H9 (cell line): ENCODE data around the gene CFI. TPM values are rescaled to one million over a fixed set of nuclear protein-coding genes. Genes with fewer than 3 reads are reported as not detected.

Experiments used
- DNase-seq: peaks from one replicate; pipeline ENCODE4 v3.0.0-alpha.2; 2017
- H2AFZ ChIP-seq: one replicate; pipeline ENCODE4 v1.6.1; 2013; ENCODE audit warnings: mild to moderate bottlenecking, low read length, control low read depth, moderate library complexity
- H2AK5ac ChIP-seq: 2 replicates; pipeline ENCODE4 v1.6.1; 2013; ENCODE audit warnings: low read length, control low read depth, mixed read lengths; ENCODE audit not compliant: insufficient read length
- H2BK120ac ChIP-seq: one replicate; pipeline ENCODE4 v1.6.1; 2013; ENCODE audit warnings: low read depth, mild to moderate bottlenecking, low read length, control low read depth, inconsistent platforms; ENCODE audit not compliant: poor library complexity, severe bottlenecking
- H2BK12ac ChIP-seq: 2 replicates; pipeline ENCODE4 v1.6.1; 2013; ENCODE audit warnings: low read length, control low read depth, mixed read lengths, low read depth; ENCODE audit not compliant: insufficient read length
- H2BK15ac ChIP-seq: 2 replicates; pipeline ENCODE4 v1.6.1; 2013; ENCODE audit warnings: low read depth, low read length, control low read depth
- H2BK20ac ChIP-seq: one replicate; pipeline ENCODE4 v1.6.1; 2013; ENCODE audit warnings: low read depth, mild to moderate bottlenecking, low read length, control low read depth, inconsistent platforms; ENCODE audit not compliant: poor library complexity, severe bottlenecking
- H2BK5ac ChIP-seq: 2 replicates; pipeline ENCODE4 v1.6.1; 2013; ENCODE audit warnings: low read length, control low read depth, mixed read lengths; ENCODE audit not compliant: insufficient read length
- H3K14ac ChIP-seq: 2 replicates; pipeline ENCODE4 v1.6.1; 2013; ENCODE audit warnings: low read length, control low read depth; ENCODE audit not compliant: insufficient read depth
- H3K18ac ChIP-seq: 2 replicates; pipeline ENCODE4 v1.6.1; 2013; ENCODE audit warnings: low read depth, mild to moderate bottlenecking, mixed read lengths, low read length, control low read depth; ENCODE audit not compliant: insufficient read length
- H3K23ac ChIP-seq: 2 replicates; pipeline ENCODE4 v1.6.1; 2013; ENCODE audit warnings: low read length, control low read depth, mixed read lengths, low read depth; ENCODE audit not compliant: insufficient read length
- H3K23me2 ChIP-seq: 2 replicates; pipeline ENCODE4 v1.6.1; 2013; ENCODE audit warnings: low read depth, mild to moderate bottlenecking, mixed read lengths, low read length, control low read depth; ENCODE audit not compliant: insufficient read length, poor library complexity, severe bottlenecking
- H3K27ac ChIP-seq: 2 replicates; pipeline ENCODE4 v1.5.1; 2013; ENCODE audit warnings: low read length, control low read depth, mixed read lengths, low read depth; ENCODE audit not compliant: insufficient read length
- H3K27me3 ChIP-seq: 2 replicates; pipeline ENCODE4 v1.6.1; 2013; ENCODE audit warnings: low read length, control low read depth, inconsistent platforms; ENCODE audit not compliant: insufficient read depth
- H3K4ac ChIP-seq: 2 replicates; pipeline ENCODE4 v1.6.1; 2013; ENCODE audit warnings: low read depth, mild to moderate bottlenecking, control low read depth, inconsistent platforms, low read length, moderate library complexity
- H3K4me1 ChIP-seq: 2 replicates; pipeline ENCODE4 v1.6.1; 2013; ENCODE audit warnings: low read length, control low read depth, inconsistent platforms; ENCODE audit not compliant: insufficient read depth
- H3K4me2 ChIP-seq: 2 replicates; pipeline ENCODE4 v1.6.1; 2013; ENCODE audit warnings: low read length, control low read depth, mixed read lengths; ENCODE audit not compliant: insufficient read length, insufficient read depth
- H3K56ac ChIP-seq: 2 replicates; pipeline ENCODE4 v1.6.1; 2013; ENCODE audit warnings: low read depth, mild to moderate bottlenecking, mixed read lengths, low read length, control low read depth; ENCODE audit not compliant: insufficient read length
- H3K79me1 ChIP-seq: 2 replicates; pipeline ENCODE4 v1.6.1; 2013; ENCODE audit warnings: low read depth, mild to moderate bottlenecking, moderate library complexity, low read length, control low read depth, inconsistent platforms; ENCODE audit not compliant: insufficient read depth, poor library complexity, severe bottlenecking
- H3K79me2 ChIP-seq: 2 replicates; pipeline ENCODE4 v1.6.1; 2013; ENCODE audit warnings: low read length, control low read depth, inconsistent platforms; ENCODE audit not compliant: insufficient read depth
- H3K9ac ChIP-seq: 2 replicates; pipeline ENCODE4 v1.6.1; 2013; ENCODE audit warnings: low read length, control low read depth, mixed read lengths; ENCODE audit not compliant: insufficient read length; ENCODE audit errors: extremely low read depth
- H3K9me3 ChIP-seq: one replicate; pipeline ENCODE4 v1.6.1; 2013; ENCODE audit warnings: low read depth, low read length, inconsistent platforms; ENCODE audit not compliant: control insufficient read depth
- H3T11ph ChIP-seq: one replicate; pipeline ENCODE4 v1.6.1; 2013; ENCODE audit warnings: mild to moderate bottlenecking, low read length, control low read depth, inconsistent platforms
- H4K20me1 ChIP-seq: one replicate; pipeline ENCODE4 v1.6.1; 2013; ENCODE audit not compliant: control insufficient read depth, insufficient read length, insufficient read depth
- H4K5ac ChIP-seq: 2 replicates; pipeline ENCODE4 v1.6.1; 2013; ENCODE audit warnings: low read depth, mild to moderate bottlenecking, mixed read lengths, low read length, control low read depth; ENCODE audit not compliant: insufficient read length
- H4K8ac ChIP-seq: replicated peaks from 2 replicates; pipeline ENCODE4 v1.6.1; 2013; ENCODE audit warnings: low read length, control low read depth, mixed read lengths, low read depth; ENCODE audit not compliant: insufficient read length
- H4K91ac ChIP-seq: 2 replicates; pipeline ENCODE4 v1.6.1; 2013; ENCODE audit warnings: low read depth, mild to moderate bottlenecking, moderate library complexity, mixed read lengths, low read length, control low read depth; ENCODE audit not compliant: insufficient read length
- H3K27ac Mint-ChIP-seq, 3 experiments: 2 replicates in 2 of 3; 3 replicates in 1 of 3; pipeline ENCODE4 v1.8.0; 2020 to 2021; ENCODE audit warnings: mixed read lengths in 3 of 3, mild to moderate bottlenecking in 1 of 3, moderate library complexity in 1 of 3
- H3K27me3 Mint-ChIP-seq: 2 replicates; pipeline ENCODE4 v1.8.0; 2021; ENCODE audit warnings: low read depth, mild to moderate bottlenecking, moderate library complexity, mixed read lengths
- H3K36me3 Mint-ChIP-seq, 3 experiments: 2 replicates in 2 of 3; 3 replicates in 1 of 3; pipeline ENCODE4 v1.8.0; 2020 to 2021; ENCODE audit warnings: low read depth in 3 of 3, mixed read lengths in 3 of 3; ENCODE audit not compliant: insufficient read depth in 1 of 3
- H3K4me1 Mint-ChIP-seq, 2 experiments: 2 replicates each; pipeline ENCODE4 v1.8.0; 2020; ENCODE audit warnings: mixed read lengths in 2 of 2
- H3K4me3 Mint-ChIP-seq, 2 experiments: 2 replicates in 1 of 2; 3 replicates in 1 of 2; pipeline ENCODE4 v1.8.0; 2020 to 2021; ENCODE audit warnings: mild to moderate bottlenecking in 2 of 2, mixed read lengths in 2 of 2, moderate library complexity in 1 of 2
- H3K9me3 Mint-ChIP-seq, 2 experiments: 2 replicates in 1 of 2; 3 replicates in 1 of 2; pipeline ENCODE4 v1.8.0; 2020; ENCODE audit warnings: mild to moderate bottlenecking in 2 of 2, mixed read lengths in 2 of 2, moderate library complexity in 1 of 2
- WGBS: extraction: QIAGEN DNeasy Blood & Tissue Kit; methylation state at CpG from one replicate; pipeline ENCODE4 v1.1.7; 2013; ENCODE audit warnings: missing lambda C conversion rate, low lambda C conversion rate, mixed read lengths; ENCODE audit not compliant: insufficient read length; ENCODE audit errors: extremely low coverage; 5-methylcytosine and 5-hydroxymethylcytosine counted together
- total RNA-seq: library from RNA; stranded (reverse); gene quantifications from 2 replicates; pipeline ENCODE4 v1.2.1, GENCODE V29; 2021
- TF ChIP-seq, protein P1 (sequence below): fragments of 200-600 bp; sonication (generic); conservative IDR thresholded peaks from 3 replicates; pipeline ENCODE4 v1.8.0; 2021; ENCODE audit warnings: antibody characterized with exemption, mild to moderate bottlenecking

Gene CFI
- total RNA-seq, 1 experiment from 2014 or later = not detected

DNA sequence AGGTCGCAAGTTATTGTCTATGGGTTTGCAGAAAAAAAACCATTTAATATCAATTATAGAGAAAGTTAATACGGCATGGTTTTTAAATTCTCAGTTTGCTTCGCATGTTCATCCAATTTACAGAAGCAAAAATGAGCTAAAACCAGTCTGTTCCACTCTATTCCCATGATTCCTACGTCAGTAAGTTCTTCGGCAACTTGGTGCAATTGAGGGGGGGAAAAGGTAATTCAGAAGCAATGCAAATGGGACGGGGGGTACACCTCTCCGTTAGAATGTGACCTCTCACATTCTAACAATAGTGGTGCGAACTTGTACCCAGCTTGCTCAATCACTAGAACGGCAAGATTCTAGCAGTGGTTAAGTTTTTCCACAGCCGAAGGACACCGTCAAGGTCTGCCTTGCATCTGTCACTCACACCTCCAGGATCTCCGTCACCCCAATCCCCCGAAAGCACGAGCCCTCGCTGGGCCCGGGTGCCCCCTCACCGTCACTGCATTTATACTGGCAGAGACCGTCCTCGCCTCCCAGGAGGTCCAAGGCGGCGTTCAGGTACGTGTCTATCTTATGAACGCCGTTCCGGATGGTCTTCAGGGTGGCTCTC is 72.6 kb downstream of the CFI start:
- H3T11ph ChIP-seq = no peak overlapping the region
- DNase-seq = no peak
- peak overlapping the region; percentile 71 for H3K23ac ChIP-seq
- no peak overlapping the region for H4K8ac ChIP-seq
- H4K91ac ChIP-seq = no peak overlapping the region
- Mint-ChIP-seq H3K9me3 (no peaks in the 10 kb centered on the region), H3K27me3 (no peaks in the 10 kb centered on the region), H3K4me1 (peaks cover 12 to 14% of the 10 kb centered on the region in 2 experiments), H3K36me3 (peaks cover 4 to 14% (median 7%) of the 10 kb centered on the region in 3 experiments; a peak in 6 of 7 replicates), H3K27ac (peak overlapping the region; percentile 52 to 95 (median 94); a peak in 6 of 7 replicates), H3K4me3 (peak overlapping the region; percentile 94 to 95)
- H2BK15ac ChIP-seq = no peak overlapping the region
- H3K9me3 ChIP-seq = no peaks in the 10 kb centered on the region
- peaks cover 11% of the 10 kb centered on the region; the same call in 1 of the 2 replicates for H3K79me2 ChIP-seq
- H3K4me2 ChIP-seq = peak overlapping the region; percentile 100
- H2BK120ac ChIP-seq = no peak overlapping the region
- H3K27me3 ChIP-seq = no peaks in the 10 kb centered on the region
- peak overlapping the region; percentile 21 for H3K14ac ChIP-seq
- no peaks in the 10 kb centered on the region for H3K4me1 ChIP-seq
- peak overlapping the region; percentile 25 for H3K27ac ChIP-seq
- WGBS = no CpG with 5 or more reads among the region's 25 CpGs
- H2AK5ac ChIP-seq = no peak overlapping the region
- no peak overlapping the region for H2BK5ac ChIP-seq
- no peaks in the 10 kb centered on the region for H3K79me1 ChIP-seq
- H2AFZ ChIP-seq = peak overlapping the region; percentile 33
- peak overlapping the region; percentile 0 for H3K18ac ChIP-seq
- H4K20me1 ChIP-seq = no peaks in the 10 kb centered on the region
- TF ChIP-seq, protein P1, sequence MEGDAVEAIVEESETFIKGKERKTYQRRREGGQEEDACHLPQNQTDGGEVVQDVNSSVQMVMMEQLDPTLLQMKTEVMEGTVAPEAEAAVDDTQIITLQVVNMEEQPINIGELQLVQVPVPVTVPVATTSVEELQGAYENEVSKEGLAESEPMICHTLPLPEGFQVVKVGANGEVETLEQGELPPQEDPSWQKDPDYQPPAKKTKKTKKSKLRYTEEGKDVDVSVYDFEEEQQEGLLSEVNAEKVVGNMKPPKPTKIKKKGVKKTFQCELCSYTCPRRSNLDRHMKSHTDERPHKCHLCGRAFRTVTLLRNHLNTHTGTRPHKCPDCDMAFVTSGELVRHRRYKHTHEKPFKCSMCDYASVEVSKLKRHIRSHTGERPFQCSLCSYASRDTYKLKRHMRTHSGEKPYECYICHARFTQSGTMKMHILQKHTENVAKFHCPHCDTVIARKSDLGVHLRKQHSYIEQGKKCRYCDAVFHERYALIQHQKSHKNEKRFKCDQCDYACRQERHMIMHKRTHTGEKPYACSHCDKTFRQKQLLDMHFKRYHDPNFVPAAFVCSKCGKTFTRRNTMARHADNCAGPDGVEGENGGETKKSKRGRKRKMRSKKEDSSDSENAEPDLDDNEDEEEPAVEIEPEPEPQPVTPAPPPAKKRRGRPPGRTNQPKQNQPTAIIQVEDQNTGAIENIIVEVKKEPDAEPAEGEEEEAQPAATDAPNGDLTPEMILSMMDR = no peak
- H3K56ac ChIP-seq = no peak overlapping the region
- H3K4ac ChIP-seq = no peak overlapping the region
- H3K23me2 ChIP-seq = peaks cover 4% of the 10 kb centered on the region
- peak overlapping the region; percentile 96 for H3K9ac ChIP-seq
- H4K5ac ChIP-seq = no peak overlapping the region
- H2BK12ac ChIP-seq = no peak overlapping the region
- no peak overlapping the region for H2BK20ac ChIP-seq
